MCF 10A (cell line): ENCODE measurements around the gene KCNJ6. TPM values are rescaled to one million over a fixed set of nuclear protein-coding genes. Genes with fewer than 3 reads are reported as not detected.

Experiments used
- BruUV-seq: library from RNA; stranded (reverse); fragments of 400-500 nt; replicated peaks from 2 replicates; lab custom pipeline; 2021; lab: Mats Ljungman, UMichigan
- CTCF ChIA-PET: fragments of 300-600 bp; sonication (Branson Sonifier 250); formaldehyde crosslinking; extraction: SDS; loops from one replicate; lab custom pipeline; 2021; ENCODE audit warnings: antibody characterized with exemption, inconsistent platforms; lab: Yijun Ruan, JAX
- POLR2A ChIA-PET: fragments of 300-600, 350-650 bp; sonication (Branson Sonifier 250); formaldehyde crosslinking; extraction: SDS; loops from one replicate; lab custom pipeline; 2020; ENCODE audit warnings: antibody characterized with exemption, inconsistent platforms; lab: Yijun Ruan, JAX
- DNase-seq: peaks from one replicate; pipeline ENCODE4 v3.0.0-alpha.2; 2018; ENCODE audit not compliant: unreplicated experiment
- H3K27ac Mint-ChIP-seq: one replicate; pipeline ENCODE4 v1.8.0; 2022; ENCODE audit warnings: mild to moderate bottlenecking, low read depth, mixed read lengths; ENCODE audit not compliant: unreplicated experiment
- H3K27me3 Mint-ChIP-seq: one replicate; pipeline ENCODE4 v1.8.0; 2022; ENCODE audit warnings: mixed read lengths; ENCODE audit not compliant: insufficient read depth, unreplicated experiment
- H3K36me3 Mint-ChIP-seq: one replicate; pipeline ENCODE4 v1.8.0; 2022; ENCODE audit warnings: mild to moderate bottlenecking, moderate library complexity, mixed read lengths; ENCODE audit not compliant: insufficient read depth, unreplicated experiment
- H3K4me1 Mint-ChIP-seq: one replicate; pipeline ENCODE4 v1.8.0; 2022; ENCODE audit warnings: mixed read lengths; ENCODE audit not compliant: insufficient read depth, unreplicated experiment
- H3K4me3 Mint-ChIP-seq: one replicate; pipeline ENCODE4 v1.8.0; 2022; ENCODE audit warnings: mild to moderate bottlenecking, moderate library complexity, mixed read lengths; ENCODE audit not compliant: unreplicated experiment
- H3K9me3 Mint-ChIP-seq: one replicate; pipeline ENCODE4 v1.8.0; 2022; ENCODE audit warnings: mixed read lengths; ENCODE audit not compliant: unreplicated experiment
- intact Hi-C: fragments of 100-400 bp; cut with micrococcal nuclease; formaldehyde crosslinking; loops from 2 replicates; pipeline ENCODE4 v1.14.1; 2022
- total RNA-seq: library from RNA; stranded (reverse); gene quantifications from 2 replicates; pipeline ENCODE4 v1.2.3, GENCODE V29; 2022
- TF ChIP-seq, protein P1 (sequence below): fragments of 200-600 bp; IDR thresholded peaks from one replicate; pipeline ENCODE4 v1.8.0; 2022; ENCODE audit warnings: antibody characterized with exemption, mild to moderate bottlenecking; ENCODE audit not compliant: unreplicated experiment

The KCNJ6 gene
- total RNA-seq, 1 experiment from 2014 or later = 0.28 TPM

DNA sequence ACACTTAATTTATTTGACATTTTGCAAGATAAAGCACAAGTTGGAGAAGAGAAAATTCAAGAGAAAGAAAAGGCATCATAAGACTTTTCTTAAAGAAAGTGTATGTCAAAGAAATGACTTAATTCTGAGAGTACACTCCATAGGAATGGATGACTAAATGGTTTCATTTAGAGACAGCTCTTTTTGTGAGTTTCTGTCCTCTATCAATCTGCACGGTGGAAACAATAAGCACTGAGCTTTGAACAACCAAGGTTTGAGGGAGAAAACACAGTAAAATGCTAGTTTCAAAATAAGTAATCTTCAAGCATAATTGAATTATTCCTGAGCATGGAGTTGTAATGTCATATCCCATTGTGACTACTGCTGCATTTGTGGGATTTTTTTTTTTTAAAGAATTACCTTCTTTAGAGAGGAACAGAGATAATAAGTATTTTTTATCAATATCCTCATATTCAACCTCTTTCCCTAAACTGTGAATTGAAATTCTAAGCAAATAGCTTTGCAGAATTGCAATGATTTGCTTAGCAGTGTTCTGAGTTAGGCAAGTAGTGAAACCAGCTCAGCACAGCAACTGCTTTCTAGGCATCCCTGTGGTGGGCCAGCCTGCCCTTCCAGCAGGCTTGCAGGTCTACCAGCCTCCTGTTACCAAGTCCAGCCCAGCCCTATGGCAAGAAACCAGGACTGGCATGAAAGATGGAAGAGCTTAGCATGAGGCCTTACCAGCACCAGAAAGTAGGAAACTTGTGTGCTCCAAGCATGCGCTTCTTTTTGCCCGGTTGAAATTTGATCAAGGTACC is 38.2 kb downstream of the KCNJ6 start:
- TF ChIP-seq, protein P1, sequence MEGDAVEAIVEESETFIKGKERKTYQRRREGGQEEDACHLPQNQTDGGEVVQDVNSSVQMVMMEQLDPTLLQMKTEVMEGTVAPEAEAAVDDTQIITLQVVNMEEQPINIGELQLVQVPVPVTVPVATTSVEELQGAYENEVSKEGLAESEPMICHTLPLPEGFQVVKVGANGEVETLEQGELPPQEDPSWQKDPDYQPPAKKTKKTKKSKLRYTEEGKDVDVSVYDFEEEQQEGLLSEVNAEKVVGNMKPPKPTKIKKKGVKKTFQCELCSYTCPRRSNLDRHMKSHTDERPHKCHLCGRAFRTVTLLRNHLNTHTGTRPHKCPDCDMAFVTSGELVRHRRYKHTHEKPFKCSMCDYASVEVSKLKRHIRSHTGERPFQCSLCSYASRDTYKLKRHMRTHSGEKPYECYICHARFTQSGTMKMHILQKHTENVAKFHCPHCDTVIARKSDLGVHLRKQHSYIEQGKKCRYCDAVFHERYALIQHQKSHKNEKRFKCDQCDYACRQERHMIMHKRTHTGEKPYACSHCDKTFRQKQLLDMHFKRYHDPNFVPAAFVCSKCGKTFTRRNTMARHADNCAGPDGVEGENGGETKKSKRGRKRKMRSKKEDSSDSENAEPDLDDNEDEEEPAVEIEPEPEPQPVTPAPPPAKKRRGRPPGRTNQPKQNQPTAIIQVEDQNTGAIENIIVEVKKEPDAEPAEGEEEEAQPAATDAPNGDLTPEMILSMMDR = no peak

DNA sequence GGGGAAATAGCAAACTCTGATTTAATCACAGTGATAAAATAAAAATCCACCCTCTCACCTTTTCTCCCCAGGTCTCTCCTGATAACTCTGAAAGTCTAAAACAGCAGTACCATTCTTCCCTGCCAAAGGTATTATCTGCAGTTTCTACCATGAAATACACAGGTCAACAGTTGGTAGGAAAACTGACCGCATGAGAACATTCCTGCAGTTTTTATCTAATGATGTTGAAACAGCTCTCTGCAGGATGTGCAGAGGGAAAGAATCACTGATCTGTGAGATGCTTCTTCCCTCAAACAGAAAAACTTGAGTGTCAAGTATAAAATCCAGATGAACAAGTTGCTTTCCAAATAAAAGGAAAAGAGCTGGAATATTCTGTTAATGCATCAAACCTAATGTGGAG is 39.1 kb downstream of the KCNJ6 start:
- TF ChIP-seq, protein P1 = no peak
- Mint-ChIP-seq H3K27me3 (no peaks in the 10 kb centered on the region), H3K36me3 (no peaks in the 10 kb centered on the region), H3K9me3 (no peaks in the 10 kb centered on the region), H3K4me1 (peaks cover 27% of the 10 kb centered on the region), H3K27ac (no peak overlapping the region), H3K4me3 (no peak overlapping the region)
- CTCF ChIA-PET = no interaction called here
- intact Hi-C loops = no loop called here
- BruUV-seq = no TSS peak
- POLR2A ChIA-PET = interaction anchor here (0.9 to 1.0 kb wide), 2 partner anchors 11 to 42 kb away, joined by 3 to 4 read pairs; no protein-coding TSS in a partner anchor
- peak; percentile 16 for DNase-seq

More for the DNA sequence above, 38.2 kb downstream of the KCNJ6 start:
- no TSS peak for BruUV-seq
- Mint-ChIP-seq H3K4me1 (peaks cover 27% of the 10 kb centered on the region), H3K36me3 (no peaks in the 10 kb centered on the region), H3K9me3 (no peaks in the 10 kb centered on the region), H3K27me3 (no peaks in the 10 kb centered on the region), H3K4me3 (no peak overlapping the region), H3K27ac (no peak overlapping the region)
- ChIA-PET POLR2A (interaction anchor here (0.6 to 1.1 kb wide), 5 partner anchors 9 to 19 kb away, joined by 3 to 4 read pairs (median 3); no protein-coding TSS in a partner anchor), CTCF (interaction anchor here (1.3 kb wide), 1 partner anchor 39 kb away, joined by 3 read pairs; the partner anchor contains the start of gene KCNJ6)
- DNase-seq = no peak
- intact Hi-C loops = no loop called here

DNA sequence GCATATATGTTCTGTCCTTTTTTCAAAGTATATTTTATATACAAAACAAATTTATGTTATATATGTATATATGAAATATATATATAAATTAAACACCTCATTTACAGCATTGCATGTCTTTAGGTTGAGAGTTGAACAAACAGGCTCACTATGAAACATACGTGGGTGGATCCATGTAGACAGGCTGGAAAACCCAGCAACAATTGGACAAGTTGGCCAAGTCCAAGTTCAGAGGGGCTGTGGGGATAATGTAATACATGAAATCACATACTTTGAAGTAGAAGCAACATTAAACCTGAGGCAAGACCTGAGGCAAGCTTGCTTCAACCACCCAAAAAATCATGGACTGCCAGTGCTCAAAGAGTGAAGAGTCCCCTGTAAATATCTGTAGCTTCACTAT is 39.7 kb downstream of the KCNJ6 start:
- ChIA-PET POLR2A (interaction anchor here (0.9 to 1.0 kb wide), 2 partner anchors 11 to 42 kb away, joined by 3 to 4 read pairs; no protein-coding TSS in a partner anchor), CTCF (no interaction called here)
- Mint-ChIP-seq H3K4me1 (peaks cover 32% of the 10 kb centered on the region), H3K27ac (no peak overlapping the region), H3K27me3 (no peaks in the 10 kb centered on the region), H3K9me3 (no peaks in the 10 kb centered on the region), H3K4me3 (no peak overlapping the region), H3K36me3 (no peaks in the 10 kb centered on the region)
- intact Hi-C loops = no loop called here
- TF ChIP-seq, protein P1 = no peak
- BruUV-seq = no TSS peak
- DNase-seq = no peak
